ENCODE results near the gene MMP24. TPM values are rescaled to one million over a fixed set of nuclear protein-coding genes. Genes with fewer than 3 reads are reported as not detected.

The MMP24 gene
- total and polyA plus RNA-seq, 4 donors: 0.09 to 0.75 (median 0.42) TPM

GRCh38 chr20:35296101-35296554 lies 69.6 kb downstream of the MMP24 start:
- Histone ChIP-seq H3K4me3 (ENCODE audit: low read depth in 1 of 3, low read length in 3 of 3) (no peak overlapping the region), H3K9ac (ENCODE audit: low read depth in 1 of 2, low read length in 2 of 2) (no peak overlapping the region), H3K9me3 (ENCODE audit: control insufficient read depth in 4 of 4, low read length in 3 of 4) (no peaks in the 10 kb centered on the region), H3K36me3 (ENCODE audit: control insufficient read depth in 4 of 4, insufficient read depth in 3 of 4, low read depth in 1 of 4, low read length in 3 of 4) (no peaks in the 10 kb centered on the region), H3K4me1 (ENCODE audit: control insufficient read depth in 4 of 4, insufficient read depth in 4 of 4, low read length in 3 of 4) (no peaks in the 10 kb centered on the region), H3K27ac (ENCODE audit: low read depth in 1 of 2, low read length in 2 of 2) (no peak overlapping the region), H3K27me3 (ENCODE audit: control insufficient read depth in 4 of 4, insufficient read depth in 4 of 4, low read length in 3 of 4) (no peaks in the 10 kb centered on the region)
- no peak for DNase-seq (ENCODE audit: low spot score)
- WGBS: 80% methylated on average over 9 of the region's 9 CpGs
- TF ChIP-seq EGR1 (IDR thresholded peaks at IDR 0.05; ENCODE audit: low read depth in 2 of 2): no peak
- TF ChIP-seq, protein P1, sequence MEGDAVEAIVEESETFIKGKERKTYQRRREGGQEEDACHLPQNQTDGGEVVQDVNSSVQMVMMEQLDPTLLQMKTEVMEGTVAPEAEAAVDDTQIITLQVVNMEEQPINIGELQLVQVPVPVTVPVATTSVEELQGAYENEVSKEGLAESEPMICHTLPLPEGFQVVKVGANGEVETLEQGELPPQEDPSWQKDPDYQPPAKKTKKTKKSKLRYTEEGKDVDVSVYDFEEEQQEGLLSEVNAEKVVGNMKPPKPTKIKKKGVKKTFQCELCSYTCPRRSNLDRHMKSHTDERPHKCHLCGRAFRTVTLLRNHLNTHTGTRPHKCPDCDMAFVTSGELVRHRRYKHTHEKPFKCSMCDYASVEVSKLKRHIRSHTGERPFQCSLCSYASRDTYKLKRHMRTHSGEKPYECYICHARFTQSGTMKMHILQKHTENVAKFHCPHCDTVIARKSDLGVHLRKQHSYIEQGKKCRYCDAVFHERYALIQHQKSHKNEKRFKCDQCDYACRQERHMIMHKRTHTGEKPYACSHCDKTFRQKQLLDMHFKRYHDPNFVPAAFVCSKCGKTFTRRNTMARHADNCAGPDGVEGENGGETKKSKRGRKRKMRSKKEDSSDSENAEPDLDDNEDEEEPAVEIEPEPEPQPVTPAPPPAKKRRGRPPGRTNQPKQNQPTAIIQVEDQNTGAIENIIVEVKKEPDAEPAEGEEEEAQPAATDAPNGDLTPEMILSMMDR (IDR thresholded peaks at IDR 0.05; ENCODE audit: low read depth, low read length, missing input control): no peak
- TF ChIP-seq, protein P2, sequence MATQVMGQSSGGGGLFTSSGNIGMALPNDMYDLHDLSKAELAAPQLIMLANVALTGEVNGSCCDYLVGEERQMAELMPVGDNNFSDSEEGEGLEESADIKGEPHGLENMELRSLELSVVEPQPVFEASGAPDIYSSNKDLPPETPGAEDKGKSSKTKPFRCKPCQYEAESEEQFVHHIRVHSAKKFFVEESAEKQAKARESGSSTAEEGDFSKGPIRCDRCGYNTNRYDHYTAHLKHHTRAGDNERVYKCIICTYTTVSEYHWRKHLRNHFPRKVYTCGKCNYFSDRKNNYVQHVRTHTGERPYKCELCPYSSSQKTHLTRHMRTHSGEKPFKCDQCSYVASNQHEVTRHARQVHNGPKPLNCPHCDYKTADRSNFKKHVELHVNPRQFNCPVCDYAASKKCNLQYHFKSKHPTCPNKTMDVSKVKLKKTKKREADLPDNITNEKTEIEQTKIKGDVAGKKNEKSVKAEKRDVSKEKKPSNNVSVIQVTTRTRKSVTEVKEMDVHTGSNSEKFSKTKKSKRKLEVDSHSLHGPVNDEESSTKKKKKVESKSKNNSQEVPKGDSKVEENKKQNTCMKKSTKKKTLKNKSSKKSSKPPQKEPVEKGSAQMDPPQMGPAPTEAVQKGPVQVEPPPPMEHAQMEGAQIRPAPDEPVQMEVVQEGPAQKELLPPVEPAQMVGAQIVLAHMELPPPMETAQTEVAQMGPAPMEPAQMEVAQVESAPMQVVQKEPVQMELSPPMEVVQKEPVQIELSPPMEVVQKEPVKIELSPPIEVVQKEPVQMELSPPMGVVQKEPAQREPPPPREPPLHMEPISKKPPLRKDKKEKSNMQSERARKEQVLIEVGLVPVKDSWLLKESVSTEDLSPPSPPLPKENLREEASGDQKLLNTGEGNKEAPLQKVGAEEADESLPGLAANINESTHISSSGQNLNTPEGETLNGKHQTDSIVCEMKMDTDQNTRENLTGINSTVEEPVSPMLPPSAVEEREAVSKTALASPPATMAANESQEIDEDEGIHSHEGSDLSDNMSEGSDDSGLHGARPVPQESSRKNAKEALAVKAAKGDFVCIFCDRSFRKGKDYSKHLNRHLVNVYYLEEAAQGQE (IDR thresholded peaks at IDR 0.05): no peak
- TF ChIP-seq SP1 (IDR thresholded peaks at IDR 0.05): no peak
- TF ChIP-seq ZBTB33 (IDR thresholded peaks at IDR 0.05): no peak
- TF ChIP-seq JUND (IDR thresholded peaks at IDR 0.05): no peak
- TF ChIP-seq HNF4A (conservative IDR thresholded peaks at IDR 0.05): no peak
- no peak for TF ChIP-seq NR2F2 (IDR thresholded peaks at IDR 0.05)
- TF ChIP-seq RXRA (IDR thresholded peaks at IDR 0.05): no peak
- no peak for TF ChIP-seq MAX (IDR thresholded peaks at IDR 0.05)
- no peak for TF ChIP-seq TAF1 (conservative IDR thresholded peaks at IDR 0.05)

DNA sequence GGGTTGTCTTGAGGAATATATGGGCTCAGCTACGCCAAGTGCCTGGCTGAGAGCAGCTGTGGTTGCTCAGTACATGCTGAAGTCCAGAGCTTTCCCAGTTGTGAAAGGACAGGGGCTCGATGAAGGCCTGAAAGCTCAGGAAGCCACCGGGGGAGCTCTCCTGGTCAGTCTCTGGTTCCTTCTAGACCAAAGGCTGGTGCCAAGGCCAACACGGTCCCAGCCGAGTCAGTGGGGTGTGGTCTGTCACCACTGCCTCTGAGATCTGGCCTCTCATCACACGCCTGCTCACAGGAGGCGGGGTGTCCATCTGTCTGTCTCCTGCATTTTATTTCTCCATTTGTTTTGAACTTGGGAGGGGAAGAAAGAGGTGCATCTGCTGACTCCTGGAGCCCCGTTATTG lies 70.7 kb downstream of the MMP24 start:
- Histone ChIP-seq H3K9ac (ENCODE audit: low read depth in 1 of 2, low read length in 2 of 2) (no peak overlapping the region), H3K36me3 (ENCODE audit: control insufficient read depth in 4 of 4, insufficient read depth in 3 of 4, low read depth in 1 of 4, low read length in 3 of 4) (no peaks in the 10 kb centered on the region), H3K27ac (ENCODE audit: low read depth in 1 of 2, low read length in 2 of 2) (no peak overlapping the region), H3K27me3 (ENCODE audit: control insufficient read depth in 4 of 4, insufficient read depth in 4 of 4, low read length in 3 of 4) (no peaks in the 10 kb centered on the region), H3K4me3 (ENCODE audit: low read depth in 1 of 3, low read length in 3 of 3) (no peak overlapping the region), H3K4me1 (ENCODE audit: control insufficient read depth in 4 of 4, insufficient read depth in 4 of 4, low read length in 3 of 4) (no peaks in the 10 kb centered on the region), H3K9me3 (ENCODE audit: control insufficient read depth in 4 of 4, low read length in 3 of 4) (no peaks in the 10 kb centered on the region)
- no peak for DNase-seq (ENCODE audit: low spot score)
- 67% methylated on average over 8 of the region's 8 CpGs for WGBS
- TF ChIP-seq TAF1 (conservative IDR thresholded peaks at IDR 0.05) (no peak), HNF4A (conservative IDR thresholded peaks at IDR 0.05) (no peak), GABPA (IDR thresholded peaks at IDR 0.05 in 1 of 2, conservative IDR thresholded peaks at IDR 0.05 in 1 of 2) (no peak), JUND (IDR thresholded peaks at IDR 0.05) (no peak), EGR1 (IDR thresholded peaks at IDR 0.05; ENCODE audit: low read depth in 2 of 2) (no peak), RAD21 (IDR thresholded peaks at IDR 0.05) (no peak), HNF4G (IDR thresholded peaks at IDR 0.05) (no peak), YY1 (IDR thresholded peaks at IDR 0.05) (no peak), FOXA2 (IDR thresholded peaks at IDR 0.05) (no peak), NR2F2 (IDR thresholded peaks at IDR 0.05) (no peak), RXRA (IDR thresholded peaks at IDR 0.05) (no peak), SP1 (IDR thresholded peaks at IDR 0.05) (no peak)
- TF ChIP-seq, protein P2 (IDR thresholded peaks at IDR 0.05): no peak
- TF ChIP-seq, protein P1 (IDR thresholded peaks at IDR 0.05; ENCODE audit: low read depth, low read length, missing input control): no peak
- TF ChIP-seq, protein P3, sequence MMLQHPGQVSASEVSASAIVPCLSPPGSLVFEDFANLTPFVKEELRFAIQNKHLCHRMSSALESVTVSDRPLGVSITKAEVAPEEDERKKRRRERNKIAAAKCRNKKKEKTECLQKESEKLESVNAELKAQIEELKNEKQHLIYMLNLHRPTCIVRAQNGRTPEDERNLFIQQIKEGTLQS (IDR thresholded peaks at IDR 0.05): no peak

All from liver (tissue), 9 donors.